Measurements from ENCODE around the gene RHBDF2. TPM values are rescaled to one million over a fixed set of nuclear protein-coding genes. Genes with fewer than 3 reads are reported as not detected.

The RHBDF2 gene
- total and polyA plus RNA-seq, 8 donors, result 7.5 to 61.7 (median 11.0) TPM

- H3K27me3 ChIP-seq, result no peaks in the 10 kb centered on the region
- peaks cover 0 to 57% of the 10 kb centered on the region in 2 donors for H3K36me3 ChIP-seq
- H3K9me3 ChIP-seq, result no peaks in the 10 kb centered on the region
- no peak overlapping the region for H3K4me3 ChIP-seq
- TF ChIP-seq CTCF (IDR thresholded peaks at IDR 0.05), result no peak
- no peak overlapping the region for H3K27ac ChIP-seq
- intact Hi-C loops (cut with DNase I), result loop anchor here in 1 of 2 donors (5.0 kb wide), 1 partner anchor 38 kb away; no protein-coding TSS in a partner anchor
- H3K4me1 ChIP-seq, result peaks cover 0 to 9% of the 10 kb centered on the region in 2 donors
- peak in 1 of 4 donors; percentile 76 for DNase-seq
- no peak for ATAC-seq
Observed at GRCh38 chr17:76469076-76469990, 31.9 kb downstream of the RHBDF2 start.

- no peak overlapping the region for H3K27ac ChIP-seq
Observed at GRCh38 chr17:76468634-76469010, 32.6 kb downstream of the RHBDF2 start.

GRCh38 chr17:76467809-76468633, 33.2 kb downstream of the RHBDF2 start:
- TF ChIP-seq CTCF (IDR thresholded peaks at IDR 0.05), result no peak
- no peak overlapping the region for H3K4me3 ChIP-seq
- ATAC-seq, result no peak
- H3K27me3 ChIP-seq, result no peaks in the 10 kb centered on the region
- H3K4me1 ChIP-seq, result peaks cover 0 to 9% of the 10 kb centered on the region in 2 donors
- intact Hi-C loops (cut with DNase I), result loop anchor here in 1 of 2 donors (5.0 kb wide), 1 partner anchor 39 kb away; no protein-coding TSS in a partner anchor
- H3K9me3 ChIP-seq, result no peaks in the 10 kb centered on the region
- peak in 1 of 4 donors; percentile 47 for DNase-seq
- peaks cover 0 to 44% of the 10 kb centered on the region in 2 donors for H3K36me3 ChIP-seq
- no peak overlapping the region for H3K27ac ChIP-seq

More at GRCh38 chr17:76468634-76469010, 32.6 kb downstream of the RHBDF2 start:
- intact Hi-C loops (cut with DNase I), result loop anchor here in 1 of 2 donors (5.0 kb wide), 1 partner anchor 39 kb away; no protein-coding TSS in a partner anchor
- Histone ChIP-seq H3K9me3 (no peaks in the 10 kb centered on the region), H3K36me3 (peaks cover 0 to 50% of the 10 kb centered on the region in 2 donors), H3K4me1 (peaks cover 0 to 9% of the 10 kb centered on the region in 2 donors), H3K4me3 (no peak overlapping the region), H3K27me3 (no peaks in the 10 kb centered on the region)
- TF ChIP-seq CTCF (IDR thresholded peaks at IDR 0.05), result no peak
- peak in 1 of 4 donors; percentile 64 for DNase-seq
- ATAC-seq, result no peak

- no peak for TF ChIP-seq CTCF (IDR thresholded peaks at IDR 0.05)
- ATAC-seq (no peak), DNase-seq (peak in 1 of 4 donors; percentile 68)
- intact Hi-C loops (cut with DNase I), result loop anchor here in 1 of 2 donors (5.0 kb wide), 1 partner anchor 40 kb away; no protein-coding TSS in a partner anchor
- no peak within 1 kb of the TSS for H3K4me3 ChIP-seq
- peaks cover 0 to 9% of the 10 kb centered on the region in 2 donors for H3K4me1 ChIP-seq
- H3K27ac ChIP-seq, result no peak within 1 kb of the TSS
- no peaks in the 10 kb centered on the region for H3K27me3 ChIP-seq
- H3K9me3 ChIP-seq, result no peaks in the 10 kb centered on the region
- H3K36me3 ChIP-seq, result peaks cover 0 to 37% of the 10 kb centered on the region in 2 donors
Observed at GRCh38 chr17:76467366-76467765, 33.9 kb downstream of the RHBDF2 start, which contains the start of gene AANAT. TSS of gene AANAT (plus strand) at chr17:76467603. CDS start at chr17:76468747, 1,144 bp downstream.
